Breast epithelium (tissue), 4 donors: ENCODE measurements around the gene LTF. TPM values are rescaled to one million over a fixed set of nuclear protein-coding genes. Genes with fewer than 3 reads are reported as not detected.
A peak's percentile ranks its signal among the peaks of the same experiment; 100 is the strongest.

Experiments used
- DNase-seq, 2 donors: peaks; one replicate each; pipeline ENCODE4 v3.0.0-alpha.2; 2019; ENCODE audit warnings: low spot score in 2 of 2
- H3K27ac ChIP-seq, 2 donors: fragments of 200-600 bp; sonication (generic) in 1 of 2; one replicate each; pipeline ENCODE4 v1.5.1; 2016 to 2019; ENCODE audit warnings: mild to moderate bottlenecking in 1 of 2
- H3K27me3 ChIP-seq, 2 donors: fragments of 200-600 bp; sonication (generic) in 1 of 2; one replicate each; pipeline versions ENCODE4 v1.5.1 to v1.6.0; 2017 to 2019; ENCODE audit warnings: control low read depth in 1 of 2, mild to moderate bottlenecking in 1 of 2
- H3K36me3 ChIP-seq: fragments of 200-600 bp; one replicate; pipeline ENCODE4 v1.5.1; 2019
- H3K4me1 ChIP-seq, 2 donors: fragments of 200-600 bp; sonication (generic); one replicate each; pipeline ENCODE4 v1.5.1; 2016 to 2019; ENCODE audit warnings: control low read depth in 1 of 2
- H3K4me3 ChIP-seq, 3 donors: fragments of 200-600 bp; sonication (generic); 1 replicate in 2 of 3; 2 replicates in 1 of 3; pipeline ENCODE4 v1.5.1; 2016 to 2019; ENCODE audit warnings: mild to moderate bottlenecking in 3 of 3, moderate library complexity in 2 of 3
- H3K9me3 ChIP-seq, 2 donors: fragments of 200-600 bp; sonication (generic) in 1 of 2; one replicate each; pipeline ENCODE4 v1.5.1; 2016 to 2019; ENCODE audit warnings: control low read depth in 1 of 2
- CTCF ChIP-seq, 3 donors: fragments of 450-650 bp; IDR thresholded peaks; one replicate each; pipeline ENCODE4 v1.5.1; 2016 to 2017; ENCODE audit warnings: antibody characterized with exemption in 3 of 3, mild to moderate bottlenecking in 3 of 3, moderate library complexity in 3 of 3
- POLR2A ChIP-seq: fragments of 450-650 bp; IDR thresholded peaks from one replicate; pipeline ENCODE4 v1.6.1; 2016; ENCODE audit warnings: antibody characterized with exemption, mild to moderate bottlenecking, moderate library complexity
- POLR2AphosphoS5 ChIP-seq, 3 donors: sonication (generic); formaldehyde crosslinking; IDR thresholded peaks; one replicate each; pipeline ENCODE4 v1.6.1; 2017; ENCODE audit warnings: antibody characterized with exemption in 3 of 3
- intact Hi-C: fragments of 100-400 bp; cut with DNase I; formaldehyde crosslinking; loops from one replicate; pipeline ENCODE4 v1.15.1; 2023; ENCODE audit warnings: low total_unique reads
- total RNA-seq, 3 donors: library from RNA; depleted of rRNA; stranded (reverse); fragments of >200 nt; gene quantifications; one replicate each; pipeline ENCODE4 v1.1.0, GENCODE V29; 2016

The LTF gene
- total RNA-seq, 3 donors from 2014 or later: 78.7 to 282 (median 190) TPM

- intact Hi-C loops: no loop called here
- H3K4me1 ChIP-seq: no peaks in the 10 kb centered on the region
These were observed 20.4 kb upstream of the LTF start for GRCh38 chr3:46484911-46485778.

GRCh38 chr3:46484388-46484787 is 19.7 kb upstream of the LTF start:
- intact Hi-C loops: no loop called here
- TF ChIP-seq POLR2A (no peak), POLR2AphosphoS5 (IDR thresholded peaks at IDR 0.05) (no peak), CTCF (IDR thresholded peaks at IDR 0.05) (no peak)
- Histone ChIP-seq H3K27me3 (no peaks in the 10 kb centered on the region), H3K27ac (no peak overlapping the region), H3K4me1 (no peaks in the 10 kb centered on the region), H3K9me3 (no peaks in the 10 kb centered on the region), H3K4me3 (no peak overlapping the region), H3K36me3 (no peaks in the 10 kb centered on the region)
- DNase-seq: no peak

More at GRCh38 chr3:46484911-46485778, 20.4 kb upstream of the LTF start:
- no peak overlapping the region for H3K4me3 ChIP-seq
- no peaks in the 10 kb centered on the region for H3K36me3 ChIP-seq
- TF ChIP-seq POLR2A (no peak), CTCF (IDR thresholded peaks at IDR 0.05) (no peak), POLR2AphosphoS5 (IDR thresholded peaks at IDR 0.05) (no peak)
- no peak overlapping the region for H3K27ac ChIP-seq
- H3K9me3 ChIP-seq: no peaks in the 10 kb centered on the region
- no peak for DNase-seq
- no peaks in the 10 kb centered on the region for H3K27me3 ChIP-seq

GRCh38 chr3:46483825-46484224 is 19.1 kb upstream of the LTF start:
- TF ChIP-seq CTCF (IDR thresholded peaks at IDR 0.05) (no peak), POLR2AphosphoS5 (IDR thresholded peaks at IDR 0.05) (no peak), POLR2A (no peak)
- intact Hi-C loops: no loop called here
- DNase-seq: no peak

GRCh38 chr3:46482632-46483350 is 18.1 kb upstream of the LTF start:
- Histone ChIP-seq H3K9me3 (no peaks in the 10 kb centered on the region), H3K27ac (no peak overlapping the region), H3K27me3 (no peaks in the 10 kb centered on the region), H3K4me1 (no peaks in the 10 kb centered on the region), H3K4me3 (no peak overlapping the region), H3K36me3 (no peaks in the 10 kb centered on the region)
- TF ChIP-seq POLR2A: no peak
- TF ChIP-seq POLR2AphosphoS5 (IDR thresholded peaks at IDR 0.05): no peak
- no peak for TF ChIP-seq CTCF (IDR thresholded peaks at IDR 0.05)
- intact Hi-C loops: no loop called here
- DNase-seq: peak in 1 of 2 donors; percentile 6

More at GRCh38 chr3:46483825-46484224, 19.1 kb upstream of the LTF start:
- H3K27ac ChIP-seq: no peak overlapping the region
- H3K27me3 ChIP-seq: no peaks in the 10 kb centered on the region
- no peaks in the 10 kb centered on the region for H3K9me3 ChIP-seq
- H3K4me3 ChIP-seq: no peak overlapping the region
- H3K36me3 ChIP-seq: no peaks in the 10 kb centered on the region
- no peaks in the 10 kb centered on the region for H3K4me1 ChIP-seq

- TF ChIP-seq CTCF (IDR thresholded peaks at IDR 0.05) (no peak), POLR2AphosphoS5 (IDR thresholded peaks at IDR 0.05) (no peak), POLR2A (no peak)
- Histone ChIP-seq H3K27ac (no peak overlapping the region), H3K9me3 (no peaks in the 10 kb centered on the region), H3K36me3 (no peaks in the 10 kb centered on the region), H3K27me3 (no peaks in the 10 kb centered on the region), H3K4me3 (no peak overlapping the region), H3K4me1 (no peaks in the 10 kb centered on the region)
- intact Hi-C loops: no loop called here
- no peak for DNase-seq
These were observed 16.9 kb upstream of the LTF start for GRCh38 chr3:46481636-46482035.
